GM12878 (cell line): ENCODE results near the gene SRC. TPM values are rescaled to one million over a fixed set of nuclear protein-coding genes. Genes with fewer than 3 reads are reported as not detected.
A peak's percentile ranks its signal among the peaks of the same experiment; 100 is the strongest.

ENCODE experiments used
- CEBPZ ChIP-seq: fragments of 150-350 bp; IDR thresholded peaks from 2 replicates; pipeline ENCODE4 v1.6.1; 2016; ENCODE audit warnings: low read depth, low read length
- CHD4 ChIP-seq: fragments of 200-600 bp; sonication (generic); IDR thresholded peaks from 2 replicates; pipeline ENCODE4 v1.6.1; 2016; ENCODE audit warnings: mild to moderate bottlenecking
- EP300 ChIP-seq, 2 experiments: fragments of 150-350 bp in 1 of 2; IDR thresholded peaks; 2 replicates each; pipeline ENCODE4 v1.6.1; 2011 to 2012; ENCODE audit warnings: low read depth in 2 of 2, low read length in 2 of 2, borderline replicate concordance in 1 of 2, improper control_type of control experiment in 1 of 2, inconsistent platforms in 1 of 2; ENCODE audit not compliant: control insufficient read depth in 1 of 2
- GATAD2B ChIP-seq: fragments of 450-650 bp; conservative IDR thresholded peaks from 2 replicates; pipeline ENCODE4 v1.6.1; 2017; ENCODE audit warnings: low read depth, mild to moderate bottlenecking, moderate library complexity
- MEF2B ChIP-seq: fragments of 450-650 bp; IDR thresholded peaks from 2 replicates; pipeline ENCODE4 v1.6.1; 2018; ENCODE audit warnings: mild to moderate bottlenecking, moderate library complexity; ENCODE audit not compliant: partially characterized antibody, poor library complexity, severe bottlenecking
- NBN ChIP-seq: fragments of 450-650 bp; IDR thresholded peaks from 2 replicates; pipeline ENCODE4 v1.6.1; 2016
- NFXL1 ChIP-seq: fragments of 450-650 bp; IDR thresholded peaks from 2 replicates; pipeline ENCODE4 v1.6.1; 2017; ENCODE audit warnings: antibody characterized with exemption, mild to moderate bottlenecking, borderline replicate concordance
- PAX8 ChIP-seq: fragments of 450-650 bp; IDR thresholded peaks from 2 replicates; pipeline ENCODE4 v1.6.1; 2017; ENCODE audit warnings: mild to moderate bottlenecking, moderate library complexity
- PKNOX1 ChIP-seq: fragments of 450-650 bp; IDR thresholded peaks from 2 replicates; pipeline ENCODE4 v1.6.1; 2016; ENCODE audit warnings: mild to moderate bottlenecking
- PRDM15 ChIP-seq: fragments of 450-650 bp; formaldehyde crosslinking; IDR thresholded peaks from 2 replicates; pipeline ENCODE4 v1.4.0; 2020; ENCODE audit warnings: mild to moderate bottlenecking, moderate library complexity
- RBBP5 ChIP-seq: fragments of 200-600 bp; sonication (generic); conservative IDR thresholded peaks from 2 replicates; pipeline ENCODE4 v1.6.1; 2016
- SMAD1 ChIP-seq: fragments of 450-650 bp; IDR thresholded peaks from 2 replicates; pipeline ENCODE4 v1.6.1; 2018; ENCODE audit warnings: mild to moderate bottlenecking, low read depth; ENCODE audit not compliant: partially characterized antibody
- SP1 ChIP-seq: IDR thresholded peaks from one replicate; pipeline ENCODE4 v1.6.1; 2011; ENCODE audit warnings: low read depth, low read length
- TCF3 ChIP-seq: IDR thresholded peaks from 2 replicates; pipeline ENCODE4 v1.6.1; 2012; ENCODE audit warnings: low read depth, mild to moderate bottlenecking, low read length, borderline replicate concordance; ENCODE audit not compliant: insufficient read depth
- ZBTB40 ChIP-seq: fragments of 450-650 bp; IDR thresholded peaks from 2 replicates; pipeline ENCODE4 v1.6.1; 2016; ENCODE audit warnings: mild to moderate bottlenecking, moderate library complexity, borderline replicate concordance
- ZZZ3 ChIP-seq: IDR thresholded peaks from 2 replicates; pipeline ENCODE4 v1.6.1; 2011; ENCODE audit warnings: low read depth; ENCODE audit not compliant: control insufficient read depth, insufficient read length
- polyA plus RNA-seq, 11 experiments: library from polyadenylated mRNA; depleted of rRNA in 4 of 11; unstranded in 6 of 11; stranded (reverse) in 5 of 11; fragments of >200 nt; fragmentation: Nextera tagmentation in 4 of 11; fragmentation: Illumina TruSeq in 1 of 11; extraction: Ambion mirVana in 4 of 11; extraction: Trizol in 1 of 11; gene quantifications; 1 replicate in 1 of 11; 2 replicates in 10 of 11; pipeline versions ENCODE4 v1.2.1 to v1.2.3, GENCODE V29; 2011 to 2016; ENCODE audit warnings: inconsistent platforms in 2 of 11, missing spikeins in 2 of 11, low read depth in 1 of 11
- total RNA-seq, 4 experiments: library from RNA; depleted of rRNA in 3 of 4; stranded (reverse); fragments of >200 nt in 3 of 4; fragmentation: Illumina TruSeq in 1 of 4; extraction: Trizol in 1 of 4; gene quantifications; 2 replicates each; pipeline versions ENCODE4 v1.2.1 to v1.2.3, GENCODE V29; 2013 to 2021
- TF ChIP-seq, protein P1 (sequence below): IDR thresholded peaks from 2 replicates; pipeline ENCODE4 v1.6.1; 2011; ENCODE audit warnings: mild to moderate bottlenecking, low read depth, low read length, moderate library complexity; ENCODE audit not compliant: insufficient replicate concordance

Gene SRC
- total and polyA plus RNA-seq, 10 of the 15 experiments (the other 5 are each of a cell fraction or from before 2014, with no cell fraction given): 0.60 to 71.3 (median 27.2) TPM

- TF ChIP-seq PRDM15: no peak
- TF ChIP-seq NBN: no peak
- TF ChIP-seq ZBTB40: no peak
- TF ChIP-seq EP300 (IDR thresholded peaks at IDR 0.05; ENCODE audit: borderline replicate concordance in 1 of 2, control insufficient read depth in 1 of 2, low read depth in 2 of 2, low read length in 2 of 2): peak in 1 of 2 experiments; percentile 38; a peak in 1 of 4 replicates
- no peak for TF ChIP-seq CHD4
- no peak for TF ChIP-seq PKNOX1
- TF ChIP-seq ZZZ3: no peak
- TF ChIP-seq RBBP5: no peak
- 0 out of 2 replicates have a peak, but pooled peaks have one; percentile 70 for TF ChIP-seq TCF3
- TF ChIP-seq MEF2B: no peak
- no peak for TF ChIP-seq CEBPZ
- no peak for TF ChIP-seq PAX8
- TF ChIP-seq, protein P1, sequence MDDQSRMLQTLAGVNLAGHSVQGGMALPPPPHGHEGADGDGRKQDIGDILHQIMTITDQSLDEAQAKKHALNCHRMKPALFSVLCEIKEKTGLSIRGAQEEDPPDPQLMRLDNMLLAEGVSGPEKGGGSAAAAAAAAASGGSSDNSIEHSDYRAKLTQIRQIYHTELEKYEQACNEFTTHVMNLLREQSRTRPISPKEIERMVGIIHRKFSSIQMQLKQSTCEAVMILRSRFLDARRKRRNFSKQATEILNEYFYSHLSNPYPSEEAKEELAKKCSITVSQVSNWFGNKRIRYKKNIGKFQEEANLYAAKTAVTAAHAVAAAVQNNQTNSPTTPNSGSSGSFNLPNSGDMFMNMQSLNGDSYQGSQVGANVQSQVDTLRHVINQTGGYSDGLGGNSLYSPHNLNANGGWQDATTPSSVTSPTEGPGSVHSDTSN: no peak
- TF ChIP-seq SMAD1: no peak
- no peak for TF ChIP-seq GATAD2B
- TF ChIP-seq SP1: no peak
- no peak for TF ChIP-seq NFXL1
Observed at GRCh38 chr20:37375227-37375626, 29.3 kb downstream of the SRC start (continued).
